Calu3 (cell line): Measurements from ENCODE around the gene NCSTN. TPM values are rescaled to one million over a fixed set of nuclear protein-coding genes. Genes with fewer than 3 reads are reported as not detected.
A peak's percentile ranks its signal among the peaks of the same experiment; 100 is the strongest.

ENCODE experiments used
- BruUV-seq: library from RNA; stranded (reverse); fragments of 400-500 nt; replicated peaks from 2 replicates; lab custom pipeline; 2021; lab: Mats Ljungman, UMichigan
- CTCF ChIA-PET: fragments of 300-600 bp; sonication (Branson Sonifier 250); formaldehyde crosslinking; loops from one replicate; lab custom pipeline; 2022; ENCODE audit warnings: antibody characterized with exemption; lab: Charles Lee
- DNase-seq: peaks from one replicate; pipeline ENCODE4 v3.0.0; 2022
- H3K27ac Mint-ChIP-seq: one replicate; pipeline ENCODE4 v1.8.0; 2022; ENCODE audit warnings: mixed read lengths; ENCODE audit not compliant: unreplicated experiment
- H3K27me3 Mint-ChIP-seq: one replicate; pipeline ENCODE4 v1.8.0; 2022; ENCODE audit warnings: mixed read lengths; ENCODE audit not compliant: unreplicated experiment
- H3K36me3 Mint-ChIP-seq: one replicate; pipeline ENCODE4 v1.8.0; 2022; ENCODE audit warnings: mild to moderate bottlenecking, moderate library complexity, mixed read lengths; ENCODE audit not compliant: insufficient read depth, unreplicated experiment
- H3K4me1 Mint-ChIP-seq: one replicate; pipeline ENCODE4 v1.8.0; 2022; ENCODE audit warnings: mild to moderate bottlenecking, low read depth, mixed read lengths; ENCODE audit not compliant: unreplicated experiment
- H3K4me3 Mint-ChIP-seq: one replicate; pipeline ENCODE4 v1.8.0; 2022; ENCODE audit warnings: mild to moderate bottlenecking, low read depth, moderate library complexity, mixed read lengths; ENCODE audit not compliant: unreplicated experiment
- H3K9me3 Mint-ChIP-seq: one replicate; pipeline ENCODE4 v1.8.0; 2022; ENCODE audit warnings: low read depth, mixed read lengths; ENCODE audit not compliant: unreplicated experiment
- intact Hi-C: fragments of 100-400 bp; cut with micrococcal nuclease; formaldehyde crosslinking; loops from one replicate; pipeline ENCODE4 v1.10.0; 2022; ENCODE audit not compliant: unreplicated experiment
- total RNA-seq: library from RNA; stranded (reverse); gene quantifications from 2 replicates; pipeline ENCODE4 v1.2.3, GENCODE V29; 2022
- TF ChIP-seq, protein P1 (sequence below): fragments of 200-600 bp; IDR thresholded peaks from one replicate; pipeline ENCODE4 v1.8.0; 2022; ENCODE audit warnings: antibody characterized with exemption; ENCODE audit not compliant: unreplicated experiment

The NCSTN gene
- total RNA-seq, 1 experiment from 2014 or later: 135 TPM

- H3K27me3 Mint-ChIP-seq: peaks cover 68% of the 10 kb centered on the region
- no peaks in the 10 kb centered on the region for H3K9me3 Mint-ChIP-seq
- H3K27ac Mint-ChIP-seq: no peak overlapping the region
- no TSS peak for BruUV-seq
- intact Hi-C loops: no loop called here
- DNase-seq: no peak
- CTCF ChIA-PET: interaction anchor here (1.3 kb wide), 1 partner anchor 23 kb away, joined by 3 read pairs; no protein-coding TSS in a partner anchor
- no peak overlapping the region for H3K4me3 Mint-ChIP-seq
- peaks cover 6% of the 10 kb centered on the region for H3K4me1 Mint-ChIP-seq
- H3K36me3 Mint-ChIP-seq: peaks cover 5% of the 10 kb centered on the region
- TF ChIP-seq, protein P1, sequence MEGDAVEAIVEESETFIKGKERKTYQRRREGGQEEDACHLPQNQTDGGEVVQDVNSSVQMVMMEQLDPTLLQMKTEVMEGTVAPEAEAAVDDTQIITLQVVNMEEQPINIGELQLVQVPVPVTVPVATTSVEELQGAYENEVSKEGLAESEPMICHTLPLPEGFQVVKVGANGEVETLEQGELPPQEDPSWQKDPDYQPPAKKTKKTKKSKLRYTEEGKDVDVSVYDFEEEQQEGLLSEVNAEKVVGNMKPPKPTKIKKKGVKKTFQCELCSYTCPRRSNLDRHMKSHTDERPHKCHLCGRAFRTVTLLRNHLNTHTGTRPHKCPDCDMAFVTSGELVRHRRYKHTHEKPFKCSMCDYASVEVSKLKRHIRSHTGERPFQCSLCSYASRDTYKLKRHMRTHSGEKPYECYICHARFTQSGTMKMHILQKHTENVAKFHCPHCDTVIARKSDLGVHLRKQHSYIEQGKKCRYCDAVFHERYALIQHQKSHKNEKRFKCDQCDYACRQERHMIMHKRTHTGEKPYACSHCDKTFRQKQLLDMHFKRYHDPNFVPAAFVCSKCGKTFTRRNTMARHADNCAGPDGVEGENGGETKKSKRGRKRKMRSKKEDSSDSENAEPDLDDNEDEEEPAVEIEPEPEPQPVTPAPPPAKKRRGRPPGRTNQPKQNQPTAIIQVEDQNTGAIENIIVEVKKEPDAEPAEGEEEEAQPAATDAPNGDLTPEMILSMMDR: no peak
These were observed 55.6 kb downstream of the NCSTN start for GRCh38 chr1:160398823-160399222.

- BruUV-seq: no TSS peak
- Mint-ChIP-seq H3K9me3 (no peaks in the 10 kb centered on the region), H3K4me3 (peak overlapping the region; percentile 27), H3K4me1 (peaks cover 6% of the 10 kb centered on the region), H3K27ac (no peak overlapping the region), H3K36me3 (peaks cover 5% of the 10 kb centered on the region), H3K27me3 (peaks cover 72% of the 10 kb centered on the region)
- CTCF ChIA-PET: no interaction called here
- TF ChIP-seq, protein P1: no peak
- intact Hi-C loops: no loop called here
- no peak for DNase-seq
These were observed 56.5 kb downstream of the NCSTN start for GRCh38 chr1:160399544-160400222.

DNA sequence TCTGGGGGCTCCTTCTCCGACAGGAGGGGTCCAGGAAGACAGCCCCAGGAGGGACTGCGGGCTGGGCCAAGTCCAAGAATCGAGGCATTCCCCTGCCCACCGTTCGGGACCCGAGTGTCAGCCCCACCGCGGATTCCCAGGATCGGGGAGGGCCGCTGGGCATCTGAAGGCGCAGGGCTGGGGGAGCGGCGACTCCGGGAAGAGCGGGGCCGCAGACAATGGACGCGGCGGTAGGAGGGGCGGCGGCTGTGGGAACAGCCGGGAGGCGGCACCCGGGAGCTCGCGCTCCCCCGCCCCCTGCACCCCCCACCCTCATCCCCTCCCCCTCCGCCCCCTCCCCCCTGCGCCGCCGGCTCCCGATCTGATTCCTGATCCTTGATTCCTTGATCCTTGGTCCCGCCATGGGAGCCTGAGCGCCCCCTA lies 57.1 kb downstream of the NCSTN start, which contains the start of gene VANGL2:
Gene VANGL2 (plus strand): TSS at position 342 of the 423 bp plus-strand sequence. CDS start 15,274 bp downstream, outside the sequence.
- DNase-seq: peak; percentile 76
- Mint-ChIP-seq H3K4me3 (peak within 1 kb of the TSS; percentile 27), H3K9me3 (no peaks in the 10 kb centered on the region), H3K36me3 (peaks cover 5% of the 10 kb centered on the region), H3K4me1 (peaks cover 6% of the 10 kb centered on the region), H3K27ac (no peak within 1 kb of the TSS), H3K27me3 (peaks cover 72% of the 10 kb centered on the region)
- intact Hi-C loops: no loop called here
- CTCF ChIA-PET: no interaction called here
- BruUV-seq: no TSS peak
- TF ChIP-seq, protein P1: no peak

DNA sequence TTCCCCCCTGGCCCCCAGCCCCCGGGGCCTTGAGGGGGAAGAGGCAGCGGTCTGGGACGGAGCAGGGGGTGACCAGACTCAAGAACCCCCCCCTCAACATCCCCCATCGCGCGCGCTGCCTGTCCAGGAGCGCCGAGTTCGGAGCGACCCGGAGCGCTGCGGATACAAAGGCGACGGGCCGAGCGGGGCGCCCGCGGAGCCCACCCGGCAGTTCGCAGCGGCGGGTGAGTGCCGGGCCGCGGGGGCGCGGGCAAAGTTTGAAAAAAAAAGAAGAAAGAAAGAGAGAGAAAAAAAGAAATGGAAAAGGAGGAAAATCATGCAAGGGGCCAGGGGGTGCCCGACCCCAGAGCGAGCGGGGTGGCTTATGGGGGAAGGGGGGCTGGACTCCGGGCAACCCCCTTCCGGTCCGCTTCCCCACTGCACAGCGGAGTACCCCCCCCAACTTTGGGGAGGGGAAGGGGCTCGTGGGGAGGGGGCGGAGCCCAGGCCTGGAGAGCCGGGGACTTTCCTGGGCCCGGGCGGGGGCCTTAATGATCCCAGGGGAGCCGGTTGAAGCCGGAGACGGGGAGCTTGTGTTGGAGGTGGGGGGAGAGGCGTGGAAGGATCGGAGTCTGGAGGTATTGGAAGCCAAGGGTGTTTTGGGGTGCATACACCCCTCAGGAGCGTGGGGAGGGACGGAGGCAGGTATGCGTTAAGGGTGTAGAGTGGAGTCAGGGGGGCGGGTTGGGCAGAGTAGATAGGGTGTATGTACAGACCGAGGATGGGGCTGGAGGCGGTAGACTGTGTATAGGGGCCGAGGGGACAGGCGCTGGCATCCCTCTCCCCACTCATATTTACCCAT lies 57.7 kb downstream of the NCSTN start:
- DNase-seq: no peak
- intact Hi-C loops: no loop called here
- Mint-ChIP-seq H3K36me3 (peaks cover 5% of the 10 kb centered on the region), H3K27me3 (peaks cover 72% of the 10 kb centered on the region), H3K27ac (no peak overlapping the region), H3K4me3 (peak overlapping the region; percentile 27), H3K9me3 (no peaks in the 10 kb centered on the region), H3K4me1 (peaks cover 6% of the 10 kb centered on the region)
- TF ChIP-seq, protein P1: no peak
- BruUV-seq: no TSS peak
- CTCF ChIA-PET: no interaction called here
